Body of pancreas (tissue), 4 donors: Measurements from ENCODE around the gene ARFGAP2.

Experiments
- CTCF ChIP-seq, 7 experiments: fragments of 450-650 bp in 4 of 7; fragments of 200-600 bp in 3 of 7; sonication (generic) in 3 of 7; IDR thresholded peaks; one replicate each; pipeline ENCODE4 v1.5.1; 2016 to 2019; ENCODE audit warnings: antibody characterized with exemption in 7 of 7
- POLR2A ChIP-seq, 3 donors: fragments of 450-650 bp; IDR thresholded peaks; one replicate each; pipeline ENCODE4 v1.6.1; 2016; ENCODE audit warnings: antibody characterized with exemption in 3 of 3, mild to moderate bottlenecking in 2 of 3

GRCh38 chr11:47163898-47164297 lies 12.8 kb downstream of the ARFGAP2 start:
- no peak for TF ChIP-seq CTCF (IDR thresholded peaks at IDR 0.05)
- TF ChIP-seq POLR2A (IDR thresholded peaks at IDR 0.05), result no peak
